HS-27A (cell line): Measurements from ENCODE around the gene GLDN.
A peak's percentile ranks its signal among the peaks of the same experiment; 100 is the strongest.
"Not testable (repeated sequence)": the region's sequence is repeated elsewhere in the genome, so short reads cannot be mapped to it uniquely, and the experiment has no call there.

Source experiments
- DNase-seq: peaks from one replicate; pipeline ENCODE4 v3.0.0-alpha.2; 2012; ENCODE audit warnings: low read depth, missing footprints

Gene GLDN

DNA sequence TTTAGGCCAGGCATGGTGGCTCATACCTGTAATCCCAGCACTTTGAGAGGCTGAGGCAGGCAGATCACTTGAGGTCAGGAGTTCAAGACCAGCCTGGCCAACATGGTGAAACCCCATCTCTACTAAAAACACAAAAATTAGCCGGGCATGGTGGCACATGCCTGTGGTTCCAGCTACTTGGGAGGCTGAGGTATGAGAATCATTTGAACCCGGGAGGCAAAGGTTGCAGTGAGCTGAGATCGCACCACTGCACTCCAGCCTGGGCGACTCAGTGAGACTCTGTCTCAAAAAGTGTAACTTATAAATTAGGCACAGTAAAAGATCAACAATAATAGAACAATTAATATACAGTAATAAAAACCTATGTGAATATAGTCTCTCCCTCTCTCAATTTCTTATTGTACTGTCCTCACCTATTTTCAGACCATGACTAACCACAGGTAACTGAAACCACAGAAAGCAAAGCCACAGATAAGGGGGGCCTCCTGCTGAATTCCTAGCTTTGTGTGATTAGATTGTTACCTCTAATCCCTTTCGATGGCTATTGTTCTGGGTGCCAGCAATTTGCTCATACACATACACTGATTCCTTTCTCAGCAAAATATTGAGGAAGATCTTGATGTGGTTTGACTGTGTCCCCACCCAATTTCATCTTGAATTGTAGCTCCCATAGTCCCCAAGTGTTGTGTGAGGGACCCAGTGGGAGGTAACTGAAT lies 104.7 kb downstream of the GLDN start:
- DNase-seq, result not testable (repeated sequence)

DNA sequence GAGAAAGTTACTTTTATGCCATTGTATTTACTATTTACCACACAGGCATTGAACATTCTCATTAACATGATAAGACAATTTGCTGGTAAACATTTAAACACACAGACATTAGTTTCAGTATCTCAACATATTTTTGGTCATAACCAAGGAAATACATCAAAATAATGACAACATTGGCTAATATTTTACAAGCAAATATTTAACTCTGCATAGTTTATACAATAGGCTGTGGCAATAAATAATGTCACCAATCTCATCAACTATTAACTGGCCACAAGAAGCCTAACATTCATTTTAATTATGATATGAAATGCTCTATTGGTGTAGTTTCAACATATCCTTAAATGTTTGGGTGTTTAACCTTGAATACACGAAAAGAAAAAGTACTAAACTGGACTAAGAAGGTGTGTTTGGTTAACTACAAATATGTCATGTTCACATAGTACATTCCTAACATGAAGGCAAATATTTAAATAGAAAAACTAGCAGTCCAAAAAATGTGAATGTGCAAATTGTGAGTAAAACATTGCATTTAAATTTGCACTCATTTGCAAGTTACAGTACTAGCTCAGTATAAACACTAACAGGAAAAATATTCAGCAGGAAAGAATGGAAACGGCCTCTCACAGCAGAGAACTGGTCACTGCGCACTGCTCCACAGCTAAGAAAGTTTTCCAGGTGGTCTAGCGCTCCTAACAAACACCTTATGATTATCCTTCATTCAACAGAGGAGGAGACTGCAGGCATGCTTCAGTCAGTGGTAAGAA lies 106.6 kb downstream of the GLDN start:
- DNase-seq, result no peak

DNA sequence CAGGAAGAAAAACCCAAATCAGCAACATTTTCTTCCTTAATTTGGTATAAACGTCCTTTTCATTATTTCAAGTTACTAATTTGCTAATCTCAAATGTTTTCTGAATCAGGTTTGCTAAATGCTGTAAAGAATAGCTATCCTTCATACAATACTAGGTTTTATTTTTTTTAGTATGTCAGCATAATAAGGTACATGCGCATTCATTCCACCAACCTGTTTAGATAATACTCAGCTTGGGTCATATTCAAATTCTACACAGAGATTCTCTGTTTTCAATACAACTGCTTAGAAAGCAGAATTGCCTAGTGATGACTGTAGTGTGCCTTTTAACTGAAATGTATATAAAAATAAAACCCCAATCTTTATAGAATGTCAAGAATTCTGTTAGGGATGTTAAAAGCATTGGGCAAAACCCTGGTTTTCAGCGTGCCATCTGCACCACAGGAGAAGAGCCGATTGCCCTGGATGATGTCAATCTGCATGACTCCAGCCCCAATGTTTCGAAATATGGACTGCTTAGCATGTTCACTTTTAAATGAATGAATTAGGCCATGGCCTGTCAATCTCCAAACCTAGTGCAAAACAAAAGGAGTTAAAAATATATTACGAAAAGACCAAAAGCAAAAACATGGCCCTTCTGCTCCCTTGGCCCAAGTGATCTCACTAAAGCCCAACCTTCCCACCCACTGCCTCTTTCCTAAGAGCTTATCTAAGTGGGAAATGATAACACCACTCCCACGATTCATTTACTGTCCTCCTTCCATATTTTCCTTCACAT lies 107.4 kb downstream of the GLDN start:
- DNase-seq, result no peak

DNA sequence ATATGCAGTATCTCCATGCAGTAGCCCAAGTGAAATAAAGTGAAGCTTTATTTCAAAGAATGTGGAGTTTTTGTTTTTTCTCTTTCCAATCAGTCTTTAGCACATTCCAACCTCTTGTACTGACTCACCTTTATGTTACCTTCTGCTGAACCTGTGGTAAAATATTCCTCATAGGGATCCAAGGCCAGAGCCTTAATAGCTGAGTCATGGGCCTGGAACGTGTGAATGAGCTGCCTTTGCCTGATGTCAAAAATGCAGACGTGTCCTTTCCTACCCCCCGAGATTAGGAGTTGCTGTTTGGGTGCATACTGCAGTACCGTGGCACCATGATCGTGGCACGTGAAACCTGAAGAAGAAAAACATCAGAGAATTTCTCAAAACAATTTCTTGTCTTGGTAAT lies 108.5 kb downstream of the GLDN start:
- peak; percentile 8 for DNase-seq
